HepG2 (cell line): ENCODE data around the gene C2orf81. TPM values are rescaled to one million over a fixed set of nuclear protein-coding genes. Genes with fewer than 3 reads are reported as not detected.
A peak's percentile ranks its signal among the peaks of the same experiment; 100 is the strongest.

Experiments used
- DMAP1 ChIP-seq: IDR thresholded peaks from 2 replicates; pipeline ENCODE4 v1.6.1; 2016
- ELF3 ChIP-seq: IDR thresholded peaks from 2 replicates; pipeline ENCODE4 v1.6.1; 2016; ENCODE audit warnings: missing genetic modification reagents, missing compliant biosample characterization
- FOXO1 ChIP-seq: sonication (generic); formaldehyde crosslinking; IDR thresholded peaks from 2 replicates; pipeline ENCODE4 v1.4.0; 2020; ENCODE audit warnings: missing genetic modification reagents
- KDM2A ChIP-seq: sonication (generic); formaldehyde crosslinking; IDR thresholded peaks from 2 replicates; pipeline ENCODE4 v1.4.0; 2020; ENCODE audit warnings: low read depth, missing genetic modification reagents, borderline replicate concordance
- NONO ChIP-seq, 2 experiments: fragments of 450-650 bp in 1 of 2; sonication (generic) in 1 of 2; formaldehyde crosslinking in 1 of 2; IDR thresholded peaks in 1 of 2; conservative IDR thresholded peaks in 1 of 2; 2 replicates each; pipeline versions ENCODE4 v1.6.1 to v1.8.0; 2017 to 2022; ENCODE audit warnings: mild to moderate bottlenecking in 1 of 2, missing genetic modification reagents in 1 of 2, moderate library complexity in 1 of 2
- PLSCR1 ChIP-seq: sonication (generic); formaldehyde crosslinking; IDR thresholded peaks from 2 replicates; pipeline ENCODE4 v1.5.0; 2020; ENCODE audit warnings: missing genetic modification reagents, mild to moderate bottlenecking, borderline replicate concordance
- SIN3A ChIP-seq: IDR thresholded peaks from 2 replicates; pipeline ENCODE4 v1.6.1; 2011; ENCODE audit warnings: low read depth, mild to moderate bottlenecking, control low read depth, low read length, borderline replicate concordance
- TMF1 ChIP-seq: sonication (generic); formaldehyde crosslinking; IDR thresholded peaks from 2 replicates; pipeline ENCODE4 v1.8.1; 2022; ENCODE audit warnings: low read depth, missing genetic modification reagents
- ZNF143 ChIP-seq: sonication (generic); formaldehyde crosslinking; IDR thresholded peaks from 2 replicates; pipeline ENCODE4 v1.4.0; 2020; ENCODE audit warnings: missing genetic modification reagents
- ZNF333 ChIP-seq: sonication (generic); formaldehyde crosslinking; IDR thresholded peaks from 2 replicates; pipeline ENCODE4 v1.4.0; 2020; ENCODE audit warnings: mild to moderate bottlenecking, missing genetic modification reagents, borderline replicate concordance
- ZNF335 ChIP-seq: sonication (generic); formaldehyde crosslinking; IDR thresholded peaks from 2 replicates; pipeline ENCODE4 v1.4.0; 2020; ENCODE audit warnings: missing genetic modification reagents
- ZNF34 ChIP-seq: sonication (generic); formaldehyde crosslinking; IDR thresholded peaks from 2 replicates; pipeline ENCODE4 v1.4.0; 2020; ENCODE audit warnings: mild to moderate bottlenecking, missing genetic modification reagents, borderline replicate concordance
- ZNF891 ChIP-seq: sonication (generic); formaldehyde crosslinking; IDR thresholded peaks from 2 replicates; pipeline ENCODE4 v1.5.0; 2020; ENCODE audit warnings: mild to moderate bottlenecking, missing genetic modification reagents
- ZSCAN31 ChIP-seq: sonication (generic); formaldehyde crosslinking; IDR thresholded peaks from 2 replicates; pipeline ENCODE4 v1.5.0; 2020; ENCODE audit warnings: low read depth, mild to moderate bottlenecking, missing genetic modification reagents
- polyA plus RNA-seq, 8 experiments: library from polyadenylated mRNA; depleted of rRNA in 3 of 8; stranded (reverse) in 7 of 8; unstranded in 1 of 8; fragments of >200 nt; fragmentation: Illumina TruSeq in 4 of 8; extraction: Trizol in 4 of 8; gene quantifications; 2 replicates each; pipeline versions ENCODE4 v1.2.1 to v1.2.3, GENCODE V29; 2011 to 2016; ENCODE audit warnings: low read depth in 4 of 8, missing spikeins in 1 of 8, mixed read lengths in 1 of 8; ENCODE audit not compliant: insufficient read depth in 1 of 8
- total RNA-seq, 5 experiments: library from RNA; depleted of rRNA; stranded (reverse); fragments of >200 nt; fragmentation: Illumina TruSeq; extraction: Trizol; gene quantifications; 2 replicates each; pipeline ENCODE4 v1.2.3, GENCODE V29; 2016; ENCODE audit warnings: low read depth in 1 of 5
- TF ChIP-seq, protein P1 (sequence below): sonication (generic); formaldehyde crosslinking; IDR thresholded peaks from 2 replicates; pipeline ENCODE4 v1.5.0; 2020; ENCODE audit warnings: mild to moderate bottlenecking, missing genetic modification reagents, borderline replicate concordance
- TF ChIP-seq, protein P2 (sequence below): sonication (generic); formaldehyde crosslinking; IDR thresholded peaks from 2 replicates; pipeline ENCODE4 v1.8.1; 2022; ENCODE audit warnings: low read depth, mild to moderate bottlenecking, missing genetic modification reagents
- TF ChIP-seq, protein P3 (sequence below): sonication (generic); formaldehyde crosslinking; IDR thresholded peaks from 2 replicates; pipeline ENCODE4 v1.5.0; 2020; ENCODE audit warnings: mild to moderate bottlenecking, missing genetic modification reagents
- TF ChIP-seq, protein P4 (sequence below): sonication (generic); formaldehyde crosslinking; IDR thresholded peaks from 2 replicates; pipeline ENCODE4 v1.4.0; 2020; ENCODE audit warnings: missing genetic modification reagents, borderline replicate concordance

C2orf81 gene
- total and polyA plus RNA-seq, 2 of the 13 experiments (the other 11 are each of a cell fraction or from before 2014, with no cell fraction given) = 0.15 to 0.17 TPM

- TF ChIP-seq, protein P1, sequence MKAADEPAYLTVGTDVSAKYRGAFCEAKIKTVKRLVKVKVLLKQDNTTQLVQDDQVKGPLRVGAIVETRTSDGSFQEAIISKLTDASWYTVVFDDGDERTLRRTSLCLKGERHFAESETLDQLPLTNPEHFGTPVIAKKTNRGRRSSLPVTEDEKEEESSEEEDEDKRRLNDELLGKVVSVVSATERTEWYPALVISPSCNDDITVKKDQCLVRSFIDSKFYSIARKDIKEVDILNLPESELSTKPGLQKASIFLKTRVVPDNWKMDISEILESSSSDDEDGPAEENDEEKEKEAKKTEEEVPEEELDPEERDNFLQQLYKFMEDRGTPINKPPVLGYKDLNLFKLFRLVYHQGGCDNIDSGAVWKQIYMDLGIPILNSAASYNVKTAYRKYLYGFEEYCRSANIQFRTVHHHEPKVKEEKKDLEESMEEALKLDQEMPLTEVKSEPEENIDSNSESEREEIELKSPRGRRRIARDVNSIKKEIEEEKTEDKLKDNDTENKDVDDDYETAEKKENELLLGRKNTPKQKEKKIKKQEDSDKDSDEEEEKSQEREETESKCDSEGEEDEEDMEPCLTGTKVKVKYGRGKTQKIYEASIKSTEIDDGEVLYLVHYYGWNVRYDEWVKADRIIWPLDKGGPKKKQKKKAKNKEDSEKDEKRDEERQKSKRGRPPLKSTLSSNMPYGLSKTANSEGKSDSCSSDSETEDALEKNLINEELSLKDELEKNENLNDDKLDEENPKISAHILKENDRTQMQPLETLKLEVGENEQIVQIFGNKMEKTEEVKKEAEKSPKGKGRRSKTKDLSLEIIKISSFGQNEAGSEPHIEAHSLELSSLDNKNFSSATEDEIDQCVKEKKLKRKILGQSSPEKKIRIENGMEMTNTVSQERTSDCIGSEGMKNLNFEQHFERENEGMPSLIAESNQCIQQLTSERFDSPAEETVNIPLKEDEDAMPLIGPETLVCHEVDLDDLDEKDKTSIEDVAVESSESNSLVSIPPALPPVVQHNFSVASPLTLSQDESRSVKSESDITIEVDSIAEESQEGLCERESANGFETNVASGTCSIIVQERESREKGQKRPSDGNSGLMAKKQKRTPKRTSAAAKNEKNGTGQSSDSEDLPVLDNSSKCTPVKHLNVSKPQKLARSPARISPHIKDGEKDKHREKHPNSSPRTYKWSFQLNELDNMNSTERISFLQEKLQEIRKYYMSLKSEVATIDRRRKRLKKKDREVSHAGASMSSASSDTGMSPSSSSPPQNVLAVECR = peak; percentile 92
- TF ChIP-seq SIN3A (peak; percentile 74; the same call in 1 of the 2 replicates), PLSCR1 (no peak), ZNF891 (CRISPR knock-in tag) (0 out of 2 replicates have a peak, but pooled peaks have one; percentile 22), TMF1 (CRISPR knock-in tag) (no peak), NONO (IDR thresholded peaks at IDR 0.05) (no peak), NONO (CRISPR knock-in tag; conservative IDR thresholded peaks at IDR 0.05) (peak; percentile 59), ZSCAN31 (CRISPR knock-in tag) (peak; percentile 62; the same call in 1 of the 2 replicates), ZNF335 (CRISPR knock-in tag) (peak; percentile 74; the same call in 1 of the 2 replicates), ZNF34 (CRISPR knock-in tag) (no peak), ELF3 (CRISPR knock-in tag) (no peak; the same call in 1 of the 2 replicates), ZNF333 (CRISPR knock-in tag) (peak; percentile 82), DMAP1 (CRISPR knock-in tag) (peak; percentile 62), FOXO1 (CRISPR knock-in tag) (peak; percentile 31; the same call in 1 of the 2 replicates), ZNF143 (CRISPR knock-in tag) (0 out of 2 replicates have a peak, but pooled peaks have one; percentile 5), KDM2A (CRISPR knock-in tag) (peak; percentile 58; the same call in 1 of the 2 replicates)
- TF ChIP-seq, protein P2, sequence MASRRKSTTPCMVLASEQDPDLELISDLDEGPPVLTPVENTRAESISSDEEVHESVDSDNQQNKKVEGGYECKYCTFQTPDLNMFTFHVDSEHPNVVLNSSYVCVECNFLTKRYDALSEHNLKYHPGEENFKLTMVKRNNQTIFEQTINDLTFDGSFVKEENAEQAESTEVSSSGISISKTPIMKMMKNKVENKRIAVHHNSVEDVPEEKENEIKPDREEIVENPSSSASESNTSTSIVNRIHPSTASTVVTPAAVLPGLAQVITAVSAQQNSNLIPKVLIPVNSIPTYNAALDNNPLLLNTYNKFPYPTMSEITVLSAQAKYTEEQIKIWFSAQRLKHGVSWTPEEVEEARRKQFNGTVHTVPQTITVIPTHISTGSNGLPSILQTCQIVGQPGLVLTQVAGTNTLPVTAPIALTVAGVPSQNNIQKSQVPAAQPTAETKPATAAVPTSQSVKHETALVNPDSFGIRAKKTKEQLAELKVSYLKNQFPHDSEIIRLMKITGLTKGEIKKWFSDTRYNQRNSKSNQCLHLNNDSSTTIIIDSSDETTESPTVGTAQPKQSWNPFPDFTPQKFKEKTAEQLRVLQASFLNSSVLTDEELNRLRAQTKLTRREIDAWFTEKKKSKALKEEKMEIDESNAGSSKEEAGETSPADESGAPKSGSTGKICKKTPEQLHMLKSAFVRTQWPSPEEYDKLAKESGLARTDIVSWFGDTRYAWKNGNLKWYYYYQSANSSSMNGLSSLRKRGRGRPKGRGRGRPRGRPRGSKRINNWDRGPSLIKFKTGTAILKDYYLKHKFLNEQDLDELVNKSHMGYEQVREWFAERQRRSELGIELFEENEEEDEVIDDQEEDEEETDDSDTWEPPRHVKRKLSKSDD = peak; percentile 52; the same call in 1 of the 2 replicates
- TF ChIP-seq, protein P3, sequence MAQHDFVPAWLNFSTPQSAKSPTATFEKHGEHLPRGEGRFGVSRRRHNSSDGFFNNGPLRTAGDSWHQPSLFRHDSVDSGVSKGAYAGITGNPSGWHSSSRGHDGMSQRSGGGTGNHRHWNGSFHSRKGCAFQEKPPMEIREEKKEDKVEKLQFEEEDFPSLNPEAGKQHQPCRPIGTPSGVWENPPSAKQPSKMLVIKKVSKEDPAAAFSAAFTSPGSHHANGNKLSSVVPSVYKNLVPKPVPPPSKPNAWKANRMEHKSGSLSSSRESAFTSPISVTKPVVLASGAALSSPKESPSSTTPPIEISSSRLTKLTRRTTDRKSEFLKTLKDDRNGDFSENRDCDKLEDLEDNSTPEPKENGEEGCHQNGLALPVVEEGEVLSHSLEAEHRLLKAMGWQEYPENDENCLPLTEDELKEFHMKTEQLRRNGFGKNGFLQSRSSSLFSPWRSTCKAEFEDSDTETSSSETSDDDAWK (CRISPR knock-in tag) = no peak
- TF ChIP-seq, protein P4, sequence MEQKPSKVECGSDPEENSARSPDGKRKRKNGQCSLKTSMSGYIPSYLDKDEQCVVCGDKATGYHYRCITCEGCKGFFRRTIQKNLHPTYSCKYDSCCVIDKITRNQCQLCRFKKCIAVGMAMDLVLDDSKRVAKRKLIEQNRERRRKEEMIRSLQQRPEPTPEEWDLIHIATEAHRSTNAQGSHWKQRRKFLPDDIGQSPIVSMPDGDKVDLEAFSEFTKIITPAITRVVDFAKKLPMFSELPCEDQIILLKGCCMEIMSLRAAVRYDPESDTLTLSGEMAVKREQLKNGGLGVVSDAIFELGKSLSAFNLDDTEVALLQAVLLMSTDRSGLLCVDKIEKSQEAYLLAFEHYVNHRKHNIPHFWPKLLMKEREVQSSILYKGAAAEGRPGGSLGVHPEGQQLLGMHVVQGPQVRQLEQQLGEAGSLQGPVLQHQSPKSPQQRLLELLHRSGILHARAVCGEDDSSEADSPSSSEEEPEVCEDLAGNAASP (CRISPR knock-in tag) = no peak
Observed at GRCh38 chr2:74421221-74421870, at the start of gene C2orf81, which contains the start of gene WDR54 (continued).
